OCI-M2 (cell line): ENCODE data around the gene GASK1B.

Experiments
- DNase-seq: peaks from one replicate; lab custom pipeline; 2025; ENCODE audit not compliant: unreplicated experiment; lab: John Stamatoyannopoulos, UW

The GASK1B gene

DNA sequence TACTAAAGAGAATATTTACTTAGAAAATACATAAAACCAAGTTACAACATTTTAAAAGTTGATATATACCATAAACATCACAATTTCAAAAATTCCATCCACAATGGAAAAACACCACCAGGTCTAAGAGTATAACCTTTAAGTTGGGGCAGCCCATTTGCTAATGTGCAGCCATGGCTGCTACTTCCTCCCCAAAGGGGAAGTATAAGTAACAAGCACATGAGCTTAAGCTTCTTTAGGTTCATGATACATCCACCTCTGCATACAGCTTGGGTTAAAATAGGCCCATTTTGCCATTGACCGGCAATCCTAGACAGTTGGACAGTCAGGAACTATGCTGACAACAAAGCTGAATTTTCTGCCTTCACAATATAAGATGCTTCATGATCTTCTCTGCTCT lies 16.6 kb upstream of the GASK1B start:
- no peak for DNase-seq

DNA sequence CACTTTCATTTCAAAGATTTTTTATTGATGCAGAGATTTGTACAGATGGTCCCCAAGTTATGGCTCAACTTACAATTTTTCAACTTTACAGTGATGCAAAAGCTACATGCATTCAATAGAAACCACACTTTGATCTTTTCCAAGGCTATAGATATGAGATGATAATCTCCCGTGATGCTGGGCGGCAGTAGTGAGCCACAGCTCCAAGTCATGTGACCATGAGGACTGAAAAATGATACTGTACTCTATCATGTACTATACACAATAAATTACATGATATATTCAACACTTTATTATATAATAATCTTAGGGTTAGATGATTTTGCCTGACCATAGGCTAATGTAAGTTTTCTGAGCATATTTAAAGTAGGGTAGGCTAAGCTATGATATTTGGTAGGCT lies 14.0 kb upstream of the GASK1B start:
- no peak for DNase-seq

DNA sequence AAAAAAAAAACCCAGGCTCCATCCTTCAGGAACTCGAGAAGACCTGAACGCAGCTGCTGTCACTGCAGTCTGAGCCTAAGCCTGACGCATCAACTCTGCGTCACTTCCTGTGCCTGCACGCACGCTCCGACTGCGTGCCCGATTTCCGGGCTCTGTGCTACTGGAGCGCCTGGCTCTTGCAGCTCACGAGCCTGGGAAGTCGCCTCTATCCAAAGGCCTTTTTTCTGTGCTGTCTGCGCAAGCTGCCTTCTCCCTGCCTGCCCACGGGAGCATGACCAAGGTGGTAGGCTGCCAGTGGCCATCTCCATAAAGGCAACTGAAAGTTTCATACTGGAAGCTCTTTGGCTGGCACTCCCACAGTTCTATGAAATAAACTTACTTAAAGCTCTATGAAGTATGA lies 9.9 kb upstream of the GASK1B start:
- DNase-seq, result no peak

DNA sequence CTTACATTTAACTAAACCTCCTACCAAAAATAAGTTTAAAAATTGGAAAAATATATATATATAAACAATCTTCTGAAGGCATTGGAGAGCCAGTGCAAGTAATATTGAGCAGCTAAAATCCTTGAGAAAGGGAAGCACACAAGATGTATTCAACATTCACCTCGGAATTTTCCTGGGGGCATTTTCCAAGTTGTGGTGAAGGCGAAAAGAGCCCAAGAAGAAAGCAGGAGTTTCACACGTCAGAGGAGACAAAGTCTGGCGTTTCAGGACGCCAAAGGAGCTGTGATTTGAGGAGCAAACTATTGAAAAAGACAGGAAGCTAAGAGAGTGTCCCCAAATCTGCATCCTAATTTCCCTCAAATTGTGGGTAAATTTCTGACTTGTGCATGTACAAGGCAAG lies 9.1 kb upstream of the GASK1B start:
- no peak for DNase-seq

DNA sequence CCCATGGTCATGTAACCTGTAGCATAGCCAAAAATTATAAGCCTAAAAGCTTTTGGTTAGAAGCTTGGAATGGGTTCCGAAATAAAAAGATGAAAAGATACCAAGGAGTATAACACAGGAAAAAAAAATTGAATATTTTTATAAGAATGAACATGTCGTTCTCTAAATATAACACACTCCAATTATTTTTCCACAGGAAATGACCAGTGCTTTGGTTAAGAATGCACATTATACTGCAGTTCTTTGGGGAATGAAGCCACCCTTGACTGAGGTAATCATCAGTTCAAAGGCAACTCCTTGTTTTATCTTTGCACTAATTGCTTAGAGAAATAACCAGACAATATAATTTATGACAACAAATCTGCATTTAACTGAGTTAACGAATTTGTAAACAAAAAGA lies 6.6 kb upstream of the GASK1B start:
- no peak for DNase-seq

DNA sequence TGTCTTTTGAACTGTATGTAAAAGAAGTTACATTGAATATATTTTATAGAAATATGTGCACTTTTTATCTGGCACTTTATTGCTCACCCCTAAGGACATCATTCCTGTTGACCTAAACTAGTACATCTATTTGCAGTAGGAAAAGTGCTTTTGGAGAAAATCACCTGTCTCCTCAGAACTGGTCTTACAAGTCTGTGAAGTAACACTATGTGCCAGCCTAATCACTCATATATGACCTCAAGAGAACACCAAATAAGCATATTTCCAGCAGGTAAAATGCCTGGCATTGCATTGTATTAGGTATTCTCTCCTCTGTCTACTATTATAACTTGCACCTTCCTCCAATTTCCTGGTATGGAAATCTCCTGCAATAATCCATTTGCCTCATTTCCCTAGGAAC lies 4.0 kb upstream of the GASK1B start:
- no peak for DNase-seq

DNA sequence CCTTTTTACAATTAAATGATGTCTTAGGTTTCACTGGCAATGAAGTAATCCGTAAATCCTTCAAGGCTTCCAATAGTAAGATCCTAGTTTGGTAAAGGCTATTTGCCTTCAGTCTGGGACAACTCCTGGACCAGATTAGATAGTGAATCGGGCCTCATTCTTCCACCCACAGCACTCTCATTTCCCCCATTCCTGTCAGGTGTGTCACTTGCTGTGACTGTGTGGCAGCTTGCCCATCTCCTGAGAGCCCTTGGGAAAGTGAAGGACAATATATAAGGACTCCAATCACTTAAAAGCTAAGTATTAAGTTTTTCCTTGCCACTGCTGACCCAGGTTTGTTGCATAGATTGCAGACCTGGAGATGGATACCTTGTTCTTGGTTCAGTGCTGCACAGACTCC lies 3.3 kb upstream of the GASK1B start:
- no peak for DNase-seq

DNA sequence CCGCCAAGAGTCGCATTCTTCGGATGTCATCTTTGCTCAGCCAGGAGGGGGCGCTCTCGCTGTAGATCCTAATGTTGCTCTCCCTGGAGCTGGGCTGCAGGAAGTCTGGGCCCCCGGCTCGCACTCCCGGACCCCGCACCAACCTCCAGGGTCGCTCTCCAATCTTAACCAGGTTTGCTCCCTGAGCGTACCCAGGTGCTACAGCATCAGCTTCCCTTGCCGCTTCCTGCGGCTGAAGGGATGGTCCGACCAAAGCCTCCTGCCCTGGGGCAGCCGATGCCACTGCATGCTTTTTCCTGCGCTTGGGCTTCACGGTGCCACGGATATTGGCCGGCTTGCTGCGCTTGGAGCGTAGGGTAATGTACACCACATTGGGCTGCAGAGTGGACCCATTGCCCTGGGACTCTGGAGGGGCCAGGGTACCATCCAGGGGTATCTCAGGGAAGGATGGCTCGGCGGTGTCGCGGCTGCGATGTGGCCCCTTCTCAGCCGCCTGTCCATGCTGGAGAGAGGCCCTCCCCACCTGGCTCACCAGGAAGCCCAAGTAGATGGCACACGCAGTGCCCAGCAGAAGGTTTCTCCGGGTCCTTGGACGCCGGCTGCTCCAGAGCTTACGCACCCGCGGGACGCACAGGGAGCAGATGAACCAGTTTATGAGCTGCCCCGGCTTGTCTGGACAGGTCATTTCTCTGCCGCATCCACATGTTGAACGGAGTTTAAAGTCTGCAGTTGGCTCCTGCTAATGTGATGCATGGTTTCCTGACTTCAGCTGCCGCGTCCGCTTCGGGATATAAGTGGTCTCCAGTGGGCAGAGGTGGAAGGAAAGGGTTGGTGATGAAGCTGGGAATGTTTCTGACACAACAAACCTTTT lies 1.9 kb downstream of the GASK1B start:
- DNase-seq, result no peak

DNA sequence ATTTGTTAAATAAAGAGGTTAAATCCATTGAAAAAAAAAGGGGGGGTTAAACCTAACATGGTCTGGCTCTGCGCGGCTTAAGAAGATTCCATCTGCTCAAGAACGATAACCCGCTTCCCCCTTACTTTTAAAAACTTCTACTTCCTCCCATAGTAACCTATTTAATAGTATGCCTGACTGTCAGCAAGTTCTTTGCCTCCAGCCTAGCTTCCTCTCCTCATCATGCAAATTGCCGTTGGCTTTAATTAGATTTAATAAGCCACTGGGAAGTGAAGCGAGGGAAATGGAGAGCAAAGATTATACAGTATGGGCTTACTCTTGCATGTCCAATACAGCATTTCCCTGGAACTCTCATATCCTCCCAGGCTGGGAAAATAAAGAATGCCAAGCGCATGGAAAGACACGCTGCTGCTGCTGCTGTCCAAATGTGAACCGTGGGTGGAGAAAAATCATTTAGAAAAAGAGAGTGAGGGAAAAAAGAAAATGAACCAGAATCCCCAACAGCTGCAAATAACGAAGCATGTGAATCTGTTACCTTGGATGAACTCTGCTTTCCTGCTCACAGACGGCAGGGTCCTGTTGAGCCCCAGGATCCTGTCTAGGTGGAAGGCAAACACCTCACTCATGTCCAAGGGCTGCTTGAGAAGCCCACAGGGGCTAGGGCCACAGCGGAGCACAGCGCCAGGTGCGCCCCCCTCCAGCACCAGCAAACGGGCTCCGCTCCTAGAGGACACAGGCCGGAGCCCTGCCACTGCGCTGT lies 2.7 kb downstream of the GASK1B start:
- DNase-seq, result no peak

DNA sequence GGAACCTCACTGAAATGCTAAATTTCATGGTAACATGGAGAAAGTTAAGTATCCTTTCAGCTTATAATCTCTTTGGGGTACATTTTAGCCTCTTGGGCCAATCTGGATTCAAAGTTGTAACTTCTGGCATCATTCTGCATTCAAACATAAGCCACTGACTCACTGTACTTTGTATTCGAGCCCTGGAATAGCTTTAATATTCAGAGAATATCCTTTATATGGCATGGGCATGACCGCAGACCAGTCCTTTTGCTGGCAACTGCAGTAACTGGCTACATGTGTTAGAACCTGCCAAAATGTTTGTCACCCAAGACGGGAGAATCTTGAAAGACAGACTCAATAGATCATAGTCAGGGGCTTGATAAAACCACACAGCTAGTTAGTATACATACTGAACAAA lies 3.3 kb downstream of the GASK1B start:
- DNase-seq, result no peak

DNA sequence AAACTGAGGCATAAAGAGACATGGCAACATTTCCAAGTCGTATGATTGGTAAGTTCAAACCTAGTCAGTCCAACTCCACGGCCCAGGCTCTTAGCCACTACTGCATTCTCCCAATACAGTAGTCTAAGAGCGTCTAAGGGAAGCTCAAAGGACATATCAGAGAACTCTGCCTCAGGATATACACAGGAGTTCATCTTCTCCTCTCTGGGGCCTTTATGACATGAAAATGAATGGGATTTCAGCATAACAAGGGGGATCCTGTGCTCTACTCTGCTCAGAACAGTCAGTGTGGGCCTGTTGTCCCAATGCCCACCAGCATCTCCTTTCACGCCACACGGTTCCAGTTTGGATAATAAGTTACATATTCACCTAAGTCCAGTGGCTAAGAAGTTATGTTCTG lies 4.2 kb downstream of the GASK1B start:
- DNase-seq, result no peak

DNA sequence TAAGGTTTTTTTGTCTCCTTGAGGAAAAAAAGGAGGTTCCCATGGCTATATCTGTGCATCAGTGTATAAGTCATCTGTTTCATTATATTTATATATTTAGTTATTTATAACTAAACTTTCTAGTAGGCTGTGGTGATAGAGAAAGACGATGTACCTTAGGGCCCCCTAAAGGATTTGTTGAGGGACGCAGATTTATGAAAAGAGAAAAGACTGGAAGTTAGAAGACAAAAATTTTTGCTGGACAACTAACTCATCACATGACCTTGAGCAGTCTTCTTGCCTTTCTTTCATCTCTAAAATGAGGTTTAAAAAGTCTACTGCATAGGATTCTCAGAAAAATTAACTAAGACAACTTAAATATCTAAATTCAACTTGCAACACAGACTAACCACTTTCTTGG lies 6.1 kb downstream of the GASK1B start:
- DNase-seq, result no peak

DNA sequence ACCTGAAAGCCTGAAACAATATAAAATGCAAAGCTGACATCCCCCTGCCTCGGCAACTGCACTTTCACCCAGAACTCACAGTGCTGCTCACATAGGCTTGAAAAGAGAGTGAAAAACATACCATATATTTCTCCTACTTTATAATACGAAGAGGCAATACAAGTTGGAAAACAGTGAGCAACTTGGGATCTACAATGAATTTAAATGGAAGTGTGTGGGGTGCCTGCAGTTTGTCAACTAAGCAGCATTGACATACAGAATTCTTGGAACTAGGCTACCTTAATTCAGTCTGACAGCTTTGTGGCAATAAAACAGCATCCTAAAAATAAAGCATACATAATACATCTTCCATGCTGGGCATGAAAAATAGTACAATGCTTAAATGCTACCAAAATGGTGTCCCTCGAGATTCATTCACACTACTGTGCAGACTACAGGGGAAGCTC lies 8.0 kb downstream of the GASK1B start:
- no peak for DNase-seq

DNA sequence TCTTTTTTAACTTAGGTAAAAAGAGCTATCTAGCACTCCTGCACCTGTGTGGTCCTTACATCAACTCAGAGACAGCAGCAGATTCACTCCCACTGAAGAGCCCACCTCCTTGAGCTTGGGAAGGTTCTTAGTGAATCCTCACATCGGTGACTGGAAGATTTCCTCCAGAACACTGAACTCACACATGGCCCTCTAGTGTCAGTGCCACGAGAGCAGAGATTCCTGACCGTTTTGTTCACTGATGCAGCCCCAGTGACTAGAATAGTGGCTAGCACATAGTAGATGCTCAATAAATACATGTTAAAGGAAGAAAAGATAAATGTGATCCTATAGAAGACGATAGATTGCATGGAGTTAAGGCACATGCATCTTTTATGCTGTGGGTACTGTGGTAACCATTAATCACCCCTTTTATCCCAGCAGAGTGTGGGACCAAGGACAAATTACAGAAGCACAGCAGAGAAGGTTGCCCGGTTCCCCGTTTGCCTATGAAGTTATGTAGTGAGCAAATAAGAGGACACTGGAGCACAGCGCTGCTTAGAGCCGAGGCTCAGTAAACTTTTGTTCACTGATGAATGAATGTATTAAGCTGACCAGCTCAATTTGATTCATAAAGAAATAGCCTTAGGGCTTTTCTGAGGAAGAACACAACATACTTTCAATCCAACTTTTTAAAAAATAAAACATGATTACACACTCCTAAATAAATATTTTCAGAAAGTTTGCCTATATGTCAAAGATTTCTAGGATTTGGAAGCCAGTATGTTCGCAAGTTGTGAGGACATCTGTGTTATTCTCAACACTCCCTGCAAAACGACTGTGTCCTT lies 8.7 kb downstream of the GASK1B start:
- no peak for DNase-seq

DNA sequence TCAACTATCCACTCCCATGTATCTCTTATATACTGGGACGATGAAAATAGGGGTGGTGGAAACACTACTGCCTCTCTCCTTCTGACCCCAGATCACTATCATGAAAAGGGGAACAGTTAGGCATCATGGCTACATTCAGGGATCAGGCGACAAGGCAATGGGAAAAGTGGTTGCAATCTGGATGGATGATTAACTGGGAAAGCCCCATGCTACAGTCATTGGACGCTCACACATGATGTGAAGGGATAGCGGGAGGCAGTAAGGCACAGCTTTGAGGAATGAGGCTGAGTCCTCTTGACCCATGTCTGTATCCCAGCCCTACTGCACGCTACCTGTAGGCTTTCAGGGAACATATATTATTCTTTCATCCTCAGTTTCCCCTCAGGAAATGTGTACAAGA lies 10.2 kb downstream of the GASK1B start:
- no peak for DNase-seq

DNA sequence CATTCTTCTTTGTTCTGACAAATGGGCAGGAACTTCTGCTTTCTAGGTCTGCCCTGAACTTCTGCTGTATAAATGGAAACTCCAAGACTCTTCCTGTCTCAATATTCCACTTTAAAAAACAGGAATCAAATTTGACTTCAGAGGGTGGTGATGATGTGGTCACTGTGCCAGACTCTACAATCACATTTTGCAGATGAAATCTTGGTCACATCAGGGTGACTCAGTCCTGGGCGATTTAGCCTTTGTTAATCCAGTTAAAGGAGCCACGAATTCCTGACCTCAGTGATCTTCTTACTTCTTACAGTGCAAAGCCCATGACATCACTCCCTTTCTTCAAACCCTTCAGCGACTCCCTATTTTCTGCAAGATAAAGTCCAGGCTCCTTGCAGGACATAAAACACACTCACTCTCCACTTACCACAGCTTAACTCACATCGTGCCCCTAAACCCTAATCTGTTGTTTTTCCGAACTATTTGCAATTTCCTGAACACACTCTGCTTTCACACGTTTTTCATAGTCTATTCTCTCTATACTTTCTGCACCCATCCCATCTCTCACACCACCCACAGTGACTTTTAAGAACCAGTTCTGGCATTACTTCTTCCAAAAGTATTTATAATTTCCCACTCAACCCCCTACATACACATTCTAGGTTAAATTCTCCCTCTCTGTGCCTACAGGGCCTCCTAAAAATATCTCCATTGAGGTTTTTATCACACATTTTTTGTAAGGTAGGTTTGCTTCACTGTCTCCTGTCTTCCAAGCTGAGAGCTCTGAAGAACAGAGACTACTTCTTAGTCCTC lies 11.1 kb downstream of the GASK1B start:
- no peak for DNase-seq

DNA sequence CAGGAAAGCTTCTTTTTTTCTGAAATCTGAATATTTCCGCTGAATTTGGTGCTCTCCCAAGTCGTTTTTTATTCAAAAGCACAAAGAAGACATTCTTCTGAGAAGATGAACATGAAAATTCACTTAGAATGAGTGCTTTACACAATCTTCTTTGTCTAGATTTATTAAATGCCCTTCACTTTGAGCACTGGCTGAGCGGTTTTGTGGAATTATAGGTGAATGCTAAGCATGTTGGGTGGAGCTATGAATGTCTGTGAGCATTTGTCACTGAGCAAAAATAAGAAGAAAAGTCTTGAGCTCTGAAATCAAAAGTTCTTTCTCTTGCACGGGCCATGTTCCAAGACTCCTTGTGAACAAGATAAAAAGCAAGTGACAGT lies 13.1 kb downstream of the GASK1B start:
- no peak for DNase-seq

DNA sequence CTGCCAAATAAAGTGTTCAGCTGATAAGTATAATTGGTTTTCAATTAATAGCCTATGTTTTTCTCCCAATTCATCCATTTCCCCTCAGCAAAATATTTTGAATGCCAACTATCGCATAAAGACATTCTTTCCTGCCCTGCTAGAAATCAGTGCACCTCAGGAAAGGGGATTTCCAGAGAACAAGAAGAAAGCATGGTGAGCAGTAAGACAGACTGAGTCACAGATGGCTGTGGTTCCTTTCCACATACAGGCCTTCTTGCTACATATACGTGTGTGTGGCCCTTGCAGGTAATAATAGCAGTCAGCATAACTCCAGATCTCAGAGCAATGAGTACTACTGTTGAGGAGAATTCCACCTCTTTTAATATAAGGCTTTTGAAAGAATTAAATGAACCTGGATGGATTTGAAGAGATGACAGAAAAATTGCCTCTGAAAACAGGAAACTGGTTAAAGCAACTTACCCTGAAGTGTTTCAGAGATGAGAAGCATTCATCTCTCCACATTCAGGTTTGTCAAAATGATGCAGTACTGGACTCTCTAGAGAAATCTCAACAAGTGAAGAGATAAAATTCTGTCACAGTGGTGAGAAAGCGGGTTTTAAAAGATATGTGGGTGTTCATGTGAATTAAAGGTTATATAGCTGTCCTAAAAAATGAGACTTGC lies 13.6 kb downstream of the GASK1B start:
- no peak for DNase-seq

DNA sequence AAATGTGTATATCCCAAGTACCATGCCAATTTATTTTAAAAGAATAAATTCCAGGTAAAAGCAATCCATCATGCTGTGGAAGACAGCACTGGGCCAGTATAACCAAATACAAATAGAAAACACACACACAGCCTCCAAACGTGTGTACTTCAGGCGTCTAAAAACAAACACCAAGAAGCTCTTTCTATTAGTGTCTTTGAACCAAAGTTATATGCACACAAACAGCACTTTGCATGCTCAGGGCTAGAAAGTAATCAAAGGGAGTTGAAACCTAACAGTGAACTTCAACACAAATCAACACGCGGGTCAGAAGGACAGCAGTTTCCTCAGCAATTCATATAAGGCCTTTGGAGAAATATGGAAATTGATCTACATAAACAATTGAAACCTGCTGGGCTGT lies 15.4 kb downstream of the GASK1B start:
- DNase-seq, result no peak

DNA sequence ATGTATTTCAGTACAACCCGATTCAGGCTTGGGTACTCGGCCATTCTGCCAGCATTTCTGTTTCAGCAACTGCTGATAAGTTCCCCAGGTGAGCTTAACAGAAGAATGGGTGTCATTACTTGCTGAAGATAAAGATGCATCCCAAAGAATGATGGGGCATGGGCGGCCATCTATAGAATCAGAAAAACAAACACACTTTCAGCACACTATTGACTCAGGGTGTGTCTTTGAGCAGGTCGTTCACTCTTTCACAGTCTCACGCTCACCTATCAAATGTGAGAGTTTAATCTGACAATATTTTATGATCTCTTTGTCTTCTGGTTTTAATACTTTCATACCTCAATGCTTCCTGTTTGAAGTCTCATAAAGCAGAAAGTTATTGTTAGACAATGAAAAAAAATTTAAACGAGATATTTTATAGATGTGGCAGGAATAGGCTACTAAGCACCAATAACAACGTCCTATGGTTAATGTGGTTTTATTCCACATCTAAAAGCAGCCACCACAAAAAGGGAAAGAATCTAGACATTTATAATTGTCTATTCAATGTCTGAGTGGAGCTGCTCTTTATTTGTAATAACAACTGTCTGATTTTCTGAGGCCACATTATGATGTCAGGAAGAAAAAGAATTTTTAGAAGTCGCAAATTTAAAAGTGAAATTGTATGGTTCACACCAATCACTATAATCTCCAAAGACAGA lies 17.0 kb downstream of the GASK1B start:
- DNase-seq, result no peak
